Muscle of leg (tissue), 11 donors: Measurements from ENCODE around the gene KDF1. TPM values are rescaled to one million over a fixed set of nuclear protein-coding genes. Genes with fewer than 3 reads are reported as not detected.
"Not testable (repeated sequence)": the region's sequence is repeated elsewhere in the genome, so short reads cannot be mapped to it uniquely, and the experiment has no call there.

Source experiments
- DNase-seq: peaks from one replicate; pipeline ENCODE4 v3.0.0; 2013
- H3K27ac ChIP-seq: one replicate; pipeline ENCODE4 v1.5.1; 2013; ENCODE audit warnings: mild to moderate bottlenecking, low read length, control low read depth
- H3K27me3 ChIP-seq: one replicate; pipeline ENCODE4 v1.6.1; 2013; ENCODE audit warnings: low read length; ENCODE audit not compliant: control insufficient read depth, insufficient read depth
- H3K36me3 ChIP-seq: one replicate; pipeline ENCODE4 v1.6.1; 2013; ENCODE audit warnings: low read length; ENCODE audit not compliant: control insufficient read depth, insufficient read depth
- H3K4me1 ChIP-seq: one replicate; pipeline ENCODE4 v1.6.1; 2013; ENCODE audit warnings: low read length; ENCODE audit not compliant: control insufficient read depth, insufficient read depth
- H3K4me3 ChIP-seq: one replicate; pipeline ENCODE4 v1.5.1; 2013; ENCODE audit warnings: low read length, control low read depth
- H3K9me3 ChIP-seq: replicated peaks from 2 replicates; pipeline ENCODE4 v1.6.1; 2013; ENCODE audit warnings: low read depth, low read length; ENCODE audit not compliant: control insufficient read depth
- WGBS: methylation state at CpG from one replicate; pipeline ENCODE4 v1.1.5; 2013; ENCODE audit warnings: missing lambda C conversion rate; ENCODE audit not compliant: insufficient coverage; 5-methylcytosine and 5-hydroxymethylcytosine counted together
- polyA plus RNA-seq, 8 donors: library from polyadenylated mRNA; unstranded; fragments of 120-200 nt; gene quantifications; one replicate each; pipeline versions ENCODE4 v1.2.1 to v1.2.3, GENCODE V29; 2013; ENCODE audit warnings: inconsistent platforms in 1 of 8, low replicate concordance in 1 of 8; ENCODE audit not compliant: insufficient read length in 8 of 8, insufficient read depth in 1 of 8
- total RNA-seq: library from RNA; stranded (reverse); fragments of 120-200 nt; gene quantifications from one replicate; pipeline ENCODE4 v1.2.4, GENCODE V29; 2013

Gene KDF1
- total and polyA plus RNA-seq, 9 donors, result 0.23 to 1.2 (median 0.87) TPM; not detected in 6

DNA sequence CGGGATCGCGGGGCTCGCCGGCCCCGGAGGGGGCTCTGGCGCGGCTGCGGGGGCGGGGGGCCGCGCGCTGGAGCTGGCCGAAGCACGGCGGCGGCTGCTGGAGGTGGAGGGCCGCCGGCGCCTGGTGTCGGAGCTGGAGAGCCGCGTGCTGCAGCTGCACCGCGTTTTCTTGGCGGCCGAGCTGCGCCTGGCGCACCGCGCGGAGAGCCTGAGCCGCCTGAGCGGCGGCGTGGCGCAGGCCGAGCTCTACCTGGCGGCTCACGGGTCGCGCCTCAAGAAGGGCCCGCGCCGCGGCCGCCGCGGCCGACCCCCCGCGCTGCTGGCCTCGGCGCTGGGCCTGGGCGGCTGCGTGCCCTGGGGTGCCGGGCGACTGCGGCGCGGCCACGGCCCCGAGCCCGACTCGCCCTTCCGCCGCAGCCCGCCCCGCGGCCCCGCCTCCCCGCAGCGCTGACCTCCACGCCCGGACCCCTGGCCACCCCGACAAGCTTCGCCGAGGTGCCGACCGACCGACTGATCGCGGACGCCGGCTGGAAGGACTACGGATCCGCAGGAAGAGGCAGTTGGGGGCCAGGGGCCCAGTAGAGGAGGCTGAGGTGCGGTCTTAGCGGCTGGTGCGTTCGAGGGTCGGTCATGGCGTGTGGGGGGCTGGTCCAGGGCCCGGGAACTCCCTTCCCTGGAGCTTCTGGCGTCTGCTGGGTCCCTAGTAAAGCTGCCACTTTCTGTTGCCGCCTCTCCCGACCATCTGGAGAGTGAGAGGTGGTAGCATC is 33.9 kb upstream of the KDF1 start:
- Histone ChIP-seq H3K9me3 (no peaks in the 10 kb centered on the region), H3K4me3 (peak overlapping the region; percentile 39), H3K27me3 (peaks cover 65% of the 10 kb centered on the region), H3K4me1 (peaks cover 27% of the 10 kb centered on the region), H3K27ac (no peak overlapping the region), H3K36me3 (no peaks in the 10 kb centered on the region)
- DNase-seq, result peak; percentile 43
- WGBS, result under 1% methylated on average over 94 of the region's 97 CpGs

DNA sequence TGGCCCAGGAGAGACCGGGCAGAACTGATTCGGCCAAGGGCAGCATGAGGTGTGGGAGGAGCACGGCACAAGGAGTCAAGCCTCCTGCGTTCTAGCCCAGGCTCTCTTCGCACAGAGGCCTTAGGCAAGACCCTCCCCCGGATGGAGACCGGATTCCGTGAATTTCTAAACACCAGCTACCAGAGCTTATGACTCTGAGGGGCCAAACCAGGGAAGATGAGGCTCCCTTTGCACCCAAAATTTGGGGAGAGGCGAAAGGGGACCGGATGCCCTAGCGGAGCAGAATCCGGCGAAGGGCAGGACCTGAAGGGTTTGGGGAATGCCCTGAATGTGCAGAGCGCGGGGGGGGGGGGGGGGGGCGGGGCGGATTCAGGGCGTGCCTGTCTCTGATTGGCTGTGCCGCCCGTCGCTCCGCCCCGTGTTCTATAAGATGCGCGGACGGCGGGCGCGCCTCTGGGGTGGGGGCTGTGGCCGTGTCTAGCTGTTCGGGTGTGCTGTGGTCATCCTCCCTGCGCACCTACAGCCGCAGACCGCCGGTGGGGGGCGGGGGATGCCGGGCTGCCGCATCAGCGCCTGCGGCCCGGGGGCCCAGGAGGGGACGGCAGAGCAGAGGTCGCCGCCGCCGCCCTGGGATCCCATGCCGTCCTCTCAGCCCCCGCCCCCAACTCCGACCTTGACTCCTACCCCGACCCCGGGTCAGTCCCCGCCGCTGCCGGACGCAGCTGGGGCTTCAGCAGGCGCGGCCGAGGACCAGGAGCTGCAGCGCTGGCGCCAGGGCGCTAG is 33.2 kb upstream of the KDF1 start, which contains the start of gene TRNP1:
TRNP1 (plus strand) TSS at position 456 of the 783 bp plus-strand sequence; CDS start at position 551, 95 bp downstream.
- no peaks in the 10 kb centered on the region for H3K9me3 ChIP-seq
- H3K4me3 ChIP-seq, result peak within 1 kb of the TSS; percentile 39
- H3K36me3 ChIP-seq, result no peaks in the 10 kb centered on the region
- 0% methylated on average over 40 of the region's 61 CpGs for WGBS
- H3K27ac ChIP-seq, result no peak within 1 kb of the TSS
- H3K4me1 ChIP-seq, result peaks cover 22% of the 10 kb centered on the region
- peaks cover 68% of the 10 kb centered on the region for H3K27me3 ChIP-seq
- DNase-seq, result peak; percentile 80

DNA sequence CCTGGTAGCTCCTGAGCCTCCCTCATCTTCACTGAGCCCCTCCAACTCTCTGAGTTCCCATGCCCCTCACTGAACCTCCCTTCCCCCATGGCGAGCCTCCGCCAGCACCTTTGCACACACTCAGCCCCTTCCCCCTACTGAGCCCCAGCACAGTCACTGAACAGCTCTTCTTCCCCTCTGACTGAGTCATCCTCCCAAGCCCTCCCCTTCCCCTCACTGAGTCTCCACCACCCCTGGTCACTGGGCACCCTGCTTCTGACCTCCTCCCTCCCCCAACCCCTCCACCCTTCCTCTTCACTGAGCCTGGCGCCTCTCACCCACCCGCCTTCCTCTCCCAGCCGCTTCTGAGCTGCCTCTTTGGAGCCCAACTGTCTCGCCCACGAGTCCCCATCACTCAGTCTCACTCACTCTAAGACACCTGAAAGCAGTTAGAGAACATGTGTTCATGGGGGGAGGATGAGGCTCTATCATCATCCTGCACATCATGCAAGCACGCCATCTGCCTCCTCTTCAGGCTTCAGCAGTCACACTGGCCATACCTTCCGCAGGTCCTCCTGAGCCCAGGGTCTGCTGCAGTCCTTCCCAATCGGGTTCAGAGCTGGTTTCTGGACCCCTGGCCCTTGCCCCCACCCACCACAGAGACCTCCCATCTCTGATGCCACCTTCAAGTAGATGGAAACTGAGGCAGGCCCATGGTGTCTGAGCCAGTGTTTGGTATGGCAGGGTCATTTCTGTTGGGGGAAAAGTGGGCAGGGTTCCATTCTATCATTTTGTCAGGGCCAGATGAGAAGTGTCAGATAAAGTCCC is 31.2 kb upstream of the KDF1 start:
- H3K27me3 ChIP-seq, result peaks cover 64% of the 10 kb centered on the region
- no peak for DNase-seq
- H3K27ac ChIP-seq, result no peak overlapping the region
- H3K4me1 ChIP-seq, result peaks cover 14% of the 10 kb centered on the region
- no peak overlapping the region for H3K4me3 ChIP-seq
- WGBS, result 19% methylated on average over 5 of the region's 10 CpGs
- H3K9me3 ChIP-seq, result no peaks in the 10 kb centered on the region
- no peaks in the 10 kb centered on the region for H3K36me3 ChIP-seq

DNA sequence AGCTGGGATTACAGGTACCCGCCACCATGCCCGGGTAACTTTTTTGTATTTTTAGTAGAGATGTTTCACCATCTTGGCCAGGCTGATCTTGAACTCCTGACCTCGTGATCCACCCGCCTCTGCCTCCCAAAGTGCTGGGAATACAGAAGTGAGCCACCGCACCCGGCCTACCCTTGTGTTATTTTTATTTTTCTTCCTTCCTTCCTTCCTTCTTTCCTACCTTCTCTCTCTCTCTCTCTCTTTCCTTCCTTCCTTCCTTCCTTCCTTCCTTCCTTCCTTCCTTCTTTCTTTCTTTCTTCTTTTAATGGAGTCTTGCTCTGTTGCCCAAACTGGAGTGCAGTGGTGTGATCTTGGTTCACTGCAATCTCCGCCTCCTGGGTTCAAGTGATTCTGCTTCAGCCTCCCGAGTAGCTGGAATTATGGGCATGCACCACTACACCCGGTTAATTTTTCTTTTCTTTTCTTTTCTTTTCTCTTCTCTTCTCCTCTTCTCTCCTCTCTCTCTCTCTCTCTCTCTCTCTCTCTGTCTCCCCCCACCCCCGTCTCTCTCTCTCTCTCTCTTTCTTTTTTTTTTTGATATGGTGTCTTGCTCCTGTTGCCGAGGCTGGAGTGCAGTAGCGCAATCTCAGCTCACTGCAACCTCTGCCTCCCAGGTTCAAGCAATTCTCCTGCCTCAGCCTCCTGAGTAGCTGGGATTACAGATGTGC is 29.3 kb upstream of the KDF1 start:
- not testable (repeated sequence) for H3K4me3 ChIP-seq, H3K4me1 ChIP-seq, H3K9me3 ChIP-seq, H3K36me3 ChIP-seq, H3K27ac ChIP-seq, DNase-seq
- H3K27me3 ChIP-seq, result peaks cover 49% of the 10 kb centered on the region
- WGBS, result 78% methylated on average over 7 of the region's 12 CpGs

DNA sequence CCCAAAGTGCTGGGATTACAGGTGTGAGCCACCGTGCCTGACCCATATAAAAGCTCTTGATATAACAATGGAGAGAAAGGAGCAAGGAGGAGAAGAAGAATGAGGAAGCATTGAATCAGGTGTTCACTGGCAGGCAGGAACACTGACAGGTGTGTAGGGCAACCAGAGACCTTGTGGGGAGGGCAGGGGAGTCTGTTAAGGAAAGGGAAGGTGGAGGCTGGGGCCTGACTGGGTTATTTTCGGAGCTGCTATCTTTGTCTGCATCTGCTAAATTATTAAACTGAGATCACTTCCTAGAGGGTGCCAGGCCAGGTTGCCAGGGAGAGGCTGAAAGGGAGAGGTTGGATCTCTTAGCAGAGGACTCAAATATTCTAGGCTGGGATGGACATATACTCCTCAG is 26.4 kb upstream of the KDF1 start:
- H3K27ac ChIP-seq, result no peak overlapping the region
- H3K27me3 ChIP-seq, result peaks cover 33% of the 10 kb centered on the region
- 83% methylated on average over 1 of the region's 2 CpGs for WGBS
- no peak for DNase-seq
- no peaks in the 10 kb centered on the region for H3K9me3 ChIP-seq
- no peak overlapping the region for H3K4me3 ChIP-seq
- H3K4me1 ChIP-seq, result no peaks in the 10 kb centered on the region
- H3K36me3 ChIP-seq, result no peaks in the 10 kb centered on the region

DNA sequence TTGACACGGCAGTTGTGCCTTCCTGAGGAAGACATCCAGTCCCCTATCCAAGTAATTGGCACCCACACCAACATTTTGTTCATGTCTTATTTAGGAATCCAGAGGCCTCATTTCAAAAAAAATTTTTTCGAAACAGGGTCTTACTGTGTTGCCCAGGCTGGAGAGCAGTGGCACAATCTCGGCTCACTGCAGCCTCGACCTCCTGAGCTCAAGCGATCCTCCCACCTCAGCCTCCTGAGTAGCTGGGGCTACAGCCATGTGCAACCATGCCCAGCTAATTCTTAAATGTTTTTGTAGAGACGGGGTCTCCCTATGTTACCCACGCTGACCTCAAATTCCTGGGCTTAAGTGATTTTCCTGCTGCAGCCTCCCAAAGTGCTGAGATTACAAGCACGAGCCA is 24.0 kb upstream of the KDF1 start:
- Histone ChIP-seq H3K36me3 (no peaks in the 10 kb centered on the region), H3K27ac (no peak overlapping the region), H3K4me3 (no peak overlapping the region), H3K9me3 (no peaks in the 10 kb centered on the region), H3K27me3 (peaks cover 21% of the 10 kb centered on the region), H3K4me1 (no peaks in the 10 kb centered on the region)
- WGBS, result 65% methylated on average over 7 of the region's 8 CpGs
- DNase-seq, result no peak

DNA sequence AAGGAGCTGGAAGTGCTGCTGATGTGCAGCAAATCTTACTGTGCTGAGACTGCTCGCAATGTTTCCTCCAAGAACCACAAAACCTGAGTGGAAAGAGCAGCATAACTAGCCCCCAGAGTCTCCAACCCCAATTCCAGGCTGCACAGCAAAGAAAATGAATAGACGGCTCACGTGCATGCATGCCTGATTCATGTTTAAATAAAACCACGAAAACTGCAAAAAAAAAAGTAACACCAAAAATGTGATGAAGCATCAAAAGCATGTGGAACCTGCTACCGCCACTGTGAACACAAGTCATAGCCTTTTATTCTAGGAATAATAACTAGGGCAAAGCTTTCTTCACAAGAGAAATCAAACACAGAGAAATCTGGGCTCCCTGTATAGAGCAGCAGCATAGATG is 23.6 kb upstream of the KDF1 start:
- Histone ChIP-seq H3K4me3 (no peak overlapping the region), H3K4me1 (no peaks in the 10 kb centered on the region), H3K27ac (no peak overlapping the region), H3K36me3 (no peaks in the 10 kb centered on the region), H3K27me3 (peaks cover 21% of the 10 kb centered on the region), H3K9me3 (no peaks in the 10 kb centered on the region)
- DNase-seq, result no peak
- WGBS, result 33% methylated on average over 1 of the region's 5 CpGs

DNA sequence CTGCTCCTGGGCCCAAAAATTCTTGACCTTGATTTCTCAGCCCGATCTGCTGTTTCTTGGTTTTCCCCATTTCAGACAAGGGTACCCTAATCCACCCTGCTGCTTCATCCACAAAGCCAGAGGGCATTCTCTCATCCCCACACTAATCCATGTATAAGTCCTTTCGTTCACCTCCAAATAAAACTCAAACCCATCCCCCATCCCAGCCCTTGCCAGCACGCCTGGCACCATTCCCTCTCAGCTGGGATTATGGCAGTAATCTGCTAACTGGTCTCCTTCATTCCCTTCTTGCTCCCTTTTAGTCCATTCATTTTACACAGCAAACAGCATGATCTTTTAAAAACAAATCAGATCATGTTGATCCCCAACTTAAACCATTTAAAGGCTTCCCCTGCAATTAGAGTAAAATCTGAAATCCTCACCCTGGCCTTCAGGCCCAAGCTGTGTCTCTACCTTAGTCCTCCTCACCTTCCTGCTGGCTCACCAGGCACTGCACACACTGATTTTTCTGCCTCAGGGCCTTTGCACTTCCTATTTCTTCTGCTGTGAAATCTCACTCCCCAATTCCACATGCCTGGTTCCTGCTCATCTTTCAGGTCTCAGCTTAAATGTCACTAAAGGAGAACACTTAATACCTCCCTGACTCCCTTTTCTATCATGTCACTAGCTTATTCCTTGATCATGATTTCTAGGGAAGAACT is 21.0 kb upstream of the KDF1 start:
- 59% methylated on average over 3 of the region's 3 CpGs for WGBS
- Histone ChIP-seq H3K36me3 (no peaks in the 10 kb centered on the region), H3K27ac (no peak overlapping the region), H3K4me1 (no peaks in the 10 kb centered on the region), H3K9me3 (no peaks in the 10 kb centered on the region), H3K27me3 (peaks cover 12% of the 10 kb centered on the region), H3K4me3 (no peak overlapping the region)
- DNase-seq, result no peak

DNA sequence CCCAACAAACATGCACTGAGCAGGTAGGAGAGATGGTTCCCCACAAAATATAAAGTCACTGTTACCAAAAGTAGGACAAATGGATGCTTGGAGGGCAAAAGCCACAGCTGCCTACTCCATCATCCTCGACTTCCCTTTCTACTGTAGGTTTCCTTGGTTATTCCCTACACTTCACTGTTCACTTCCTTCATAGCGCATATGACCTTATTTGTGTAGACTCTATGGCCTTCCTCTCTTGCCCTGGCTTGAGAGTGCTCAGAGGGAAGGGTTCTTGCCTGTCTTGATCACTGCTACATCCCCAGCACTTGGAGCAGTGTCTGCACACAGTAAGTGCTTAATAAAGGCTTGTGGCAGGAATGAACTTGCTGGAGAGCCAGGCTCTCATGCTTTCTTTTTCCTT is 18.6 kb upstream of the KDF1 start:
- H3K36me3 ChIP-seq, result no peaks in the 10 kb centered on the region
- peaks cover 3% of the 10 kb centered on the region for H3K27me3 ChIP-seq
- H3K27ac ChIP-seq, result no peak overlapping the region
- H3K4me1 ChIP-seq, result no peaks in the 10 kb centered on the region
- H3K4me3 ChIP-seq, result no peak overlapping the region
- 33% methylated on average over 1 of the region's 2 CpGs for WGBS
- DNase-seq, result no peak
- H3K9me3 ChIP-seq, result no peaks in the 10 kb centered on the region
